ENCODE data around the gene STEAP4. TPM values are rescaled to one million over a fixed set of nuclear protein-coding genes. Genes with fewer than 3 reads are reported as not detected.

STEAP4 gene
- total and polyA plus RNA-seq, 2 of the 13 experiments (the other 11 are each of a cell fraction or from before 2014, with no cell fraction given), result not detected

GRCh38 chr7:88324699-88325098, 18.0 kb upstream of the STEAP4 start:
- H3K79me2 ChIP-seq (ENCODE audit: insufficient read depth, low read length), result no peaks in the 10 kb centered on the region
- no peak overlapping the region for H2AFZ ChIP-seq (ENCODE audit: low read length)
- H3K36me3 ChIP-seq (replicated peaks in 1 of 2; ENCODE audit: control insufficient read depth in 1 of 2, insufficient read depth in 2 of 2, low read length in 2 of 2), result no peaks in the 10 kb centered on the region
- WGBS (ENCODE audit: low lambda C conversion rate), result 4% methylated on average over 4 of the region's 4 CpGs
- H3K27ac ChIP-seq (ENCODE audit: extremely low read length, insufficient read depth, low read length), result no peak overlapping the region
- H3K9me3 ChIP-seq (ENCODE audit: low read length), result no peaks in the 10 kb centered on the region
- no peak overlapping the region for H3K4me2 ChIP-seq (ENCODE audit: low read depth, low read length)
- intact Hi-C loops (cut with micrococcal nuclease; ENCODE audit: unreplicated experiment), result no loop called here
- POLR2A ChIA-PET, result no interaction called here
- no peak for TF ChIP-seq POLR2A (IDR thresholded peaks at IDR 0.05; ENCODE audit: insufficient read depth in 1 of 2, low read depth in 2 of 2, low read length in 2 of 2)
- TF ChIP-seq ZBTB43 (CRISPR knock-in tag; conservative IDR thresholded peaks at IDR 0.05), result no peak
- no peak for TF ChIP-seq JUND (CRISPR knock-in tag; IDR thresholded peaks at IDR 0.05)
- no peak for TF ChIP-seq RBFOX2 (IDR thresholded peaks at IDR 0.05; ENCODE audit: low read depth, low read length)
- no peak for TF ChIP-seq MAFF (IDR thresholded peaks at IDR 0.05; ENCODE audit: low read depth, low read length)
- no peak for TF ChIP-seq CEBPG (CRISPR knock-in tag; IDR thresholded peaks at IDR 0.05)
- TF ChIP-seq ZNF646 (CRISPR knock-in tag; IDR thresholded peaks at IDR 0.05), result no peak
- no peaks in the 10 kb centered on the region for H3K27me3 ChIP-seq (ENCODE audit: control insufficient read depth in 1 of 2, insufficient read depth in 2 of 2, low read length in 2 of 2)
- BruUV-seq (replicated peaks), result no TSS peak
- H3K9ac ChIP-seq (ENCODE audit: insufficient read depth, low read depth, low read length), result no peak overlapping the region
- no peak for DNase-seq (ENCODE audit: low spot score)
- no peaks in the 10 kb centered on the region for H3K4me1 ChIP-seq (ENCODE audit: insufficient read depth, low read length)
- in situ Hi-C loops (cut with HindIII; ENCODE audit: extremely low pct_ligation_motif_present, low pct_unique_long_range_greater_than_20kb), result no loop called here
- H3K4me3 ChIP-seq (replicated peaks in 1 of 3; ENCODE audit: insufficient read depth in 1 of 3, low read depth in 2 of 3, low read length in 3 of 3), result no peak overlapping the region
- no peak for ATAC-seq
- no peak for FAIRE-seq
- CTCF ChIA-PET (ENCODE audit: low intra/inter-chr PET ratio, low total read pairs), result no interaction called here
- no peaks in the 10 kb centered on the region for H4K20me1 ChIP-seq (ENCODE audit: insufficient read depth, low read length)
